GM19438 (cell line): ENCODE data around the gene CD3E.

ENCODE experiments used
- ATAC-seq: cut with Tn5 transposase; IDR thresholded peaks from one replicate; pipeline ENCODE4 v1.9.1; 2021; ENCODE audit warnings: low read depth; ENCODE audit not compliant: unreplicated experiment

The CD3E gene

DNA sequence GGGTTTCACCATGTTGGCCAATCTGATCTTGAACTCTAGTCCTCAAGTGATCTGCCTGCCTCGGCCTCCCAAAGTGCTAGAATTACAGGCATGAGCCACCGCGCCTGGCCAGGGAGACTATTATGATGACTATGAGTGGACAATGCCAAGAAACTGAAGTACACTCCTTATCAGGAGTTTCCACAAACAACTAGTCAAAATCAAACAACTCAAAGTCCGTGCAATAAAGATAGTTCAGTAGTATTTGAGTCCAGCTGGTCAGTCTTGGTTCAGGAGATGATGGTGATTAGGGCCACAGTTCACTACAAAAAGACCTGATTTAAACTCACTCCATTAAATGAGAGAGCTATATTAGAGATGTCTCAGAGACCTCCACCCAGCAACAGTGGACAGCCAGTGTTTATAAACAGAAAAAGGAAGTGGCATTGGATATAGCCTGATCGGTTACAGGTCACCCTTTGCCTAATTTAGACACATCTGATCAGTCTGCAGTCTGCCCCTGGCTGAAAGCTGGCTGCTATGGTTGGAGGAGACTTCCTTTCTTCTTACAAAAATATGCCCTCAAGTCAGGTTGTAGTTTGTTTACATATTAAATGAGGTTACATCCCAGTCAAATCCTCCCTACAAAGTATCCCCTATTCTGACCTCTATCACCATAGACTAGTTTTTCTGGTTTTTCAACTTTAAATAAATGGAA lies 17.0 kb downstream of the CD3E start:
- ATAC-seq, result no peak

DNA sequence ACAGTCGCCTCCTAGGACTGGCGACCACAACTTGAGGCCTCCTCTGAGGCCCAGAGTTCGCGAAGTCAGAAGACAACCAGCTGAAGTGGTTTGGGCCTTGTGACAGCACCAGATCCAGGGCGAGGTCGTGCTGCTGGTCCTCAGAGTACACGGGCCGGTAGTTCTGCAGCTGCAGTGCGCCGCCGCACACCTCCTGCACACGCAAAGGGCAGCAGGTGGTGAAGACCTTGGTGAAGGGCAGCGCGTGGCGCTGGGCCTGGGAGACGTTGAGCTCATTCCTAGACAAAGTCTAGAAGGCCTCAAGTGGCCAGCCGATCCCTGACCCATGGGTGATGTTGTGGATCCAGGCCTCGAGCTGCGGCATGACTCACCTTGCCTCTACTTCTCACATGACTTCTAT lies 18.2 kb downstream of the CD3E start:
- ATAC-seq, result no peak

DNA sequence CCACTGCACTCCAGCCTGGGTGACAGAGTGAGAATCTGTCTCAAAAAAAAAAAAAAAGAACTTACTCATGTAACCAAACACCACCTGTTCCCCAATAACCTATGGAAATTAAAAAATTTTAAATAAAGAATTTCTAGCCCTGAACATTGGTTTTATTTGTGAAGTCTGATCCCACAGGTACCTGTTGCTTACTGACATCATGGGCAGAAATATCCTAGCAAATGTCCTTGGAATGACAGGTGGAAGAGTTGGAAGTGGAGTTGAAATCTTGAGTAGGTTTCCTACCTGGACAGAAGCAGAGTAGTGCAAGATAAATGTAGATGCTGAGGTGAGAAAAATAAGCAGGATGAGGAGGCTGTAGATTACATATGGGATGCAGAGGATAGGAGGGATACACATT lies 20.8 kb downstream of the CD3E start:
- no peak for ATAC-seq

DNA sequence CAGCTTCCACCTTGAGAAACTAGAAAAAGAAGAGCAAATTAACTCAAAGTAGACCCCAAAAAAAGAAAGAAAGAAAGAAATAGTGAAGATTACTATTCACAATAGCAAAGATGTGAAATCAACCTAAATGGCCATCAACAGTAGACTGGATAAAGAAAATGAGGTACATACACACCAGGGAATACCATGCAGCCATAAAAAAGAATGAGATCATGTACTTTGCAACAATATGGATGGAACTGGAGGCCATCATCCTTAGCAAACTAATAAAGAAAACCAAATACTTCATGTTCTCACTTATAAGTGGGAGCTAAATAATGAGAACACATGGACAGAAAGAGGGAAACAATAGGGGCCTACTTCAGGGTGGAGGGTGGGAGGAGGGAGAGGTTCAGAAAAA lies 24.2 kb downstream of the CD3E start:
- ATAC-seq, result no peak

DNA sequence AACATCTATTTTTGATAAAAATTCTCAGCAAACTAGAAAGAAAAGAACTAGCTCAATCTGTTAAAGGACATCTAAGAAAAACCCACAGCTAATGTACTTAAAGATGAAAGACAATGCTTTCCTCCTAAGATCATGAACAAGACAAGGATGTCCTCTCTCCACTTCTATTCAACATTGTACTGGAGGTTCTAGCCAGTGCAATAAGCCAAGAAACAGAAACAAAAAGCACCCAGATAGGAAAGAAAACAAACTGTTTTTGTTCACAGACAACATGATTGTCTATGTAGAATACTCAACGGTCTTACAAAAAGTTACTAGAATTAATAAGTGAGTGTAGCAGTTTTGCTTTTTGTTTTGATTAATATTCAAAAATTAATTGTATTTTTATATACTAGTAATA lies 30.2 kb downstream of the CD3E start:
- no peak for ATAC-seq

DNA sequence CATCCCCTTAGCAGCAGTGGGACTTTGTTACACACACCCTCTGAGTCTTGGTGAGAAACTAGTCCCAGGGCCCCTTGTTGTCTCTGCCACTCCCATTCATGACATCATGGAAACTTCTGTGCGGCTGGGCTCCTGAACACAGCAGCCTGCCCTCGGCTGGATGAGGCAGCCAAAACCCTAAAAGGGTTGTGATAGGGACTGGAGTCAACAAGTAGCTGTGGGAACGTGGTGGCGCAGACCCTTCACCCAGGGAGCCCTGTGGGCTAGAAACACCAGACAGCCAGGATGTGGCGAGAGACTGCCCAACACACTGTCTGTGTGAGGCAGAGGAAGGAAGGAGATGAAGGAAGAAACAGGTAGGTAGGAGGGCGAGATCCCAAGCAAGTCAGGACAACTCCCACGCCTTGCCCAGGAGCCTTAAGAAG lies 34.1 kb downstream of the CD3E start:
- no peak for ATAC-seq

DNA sequence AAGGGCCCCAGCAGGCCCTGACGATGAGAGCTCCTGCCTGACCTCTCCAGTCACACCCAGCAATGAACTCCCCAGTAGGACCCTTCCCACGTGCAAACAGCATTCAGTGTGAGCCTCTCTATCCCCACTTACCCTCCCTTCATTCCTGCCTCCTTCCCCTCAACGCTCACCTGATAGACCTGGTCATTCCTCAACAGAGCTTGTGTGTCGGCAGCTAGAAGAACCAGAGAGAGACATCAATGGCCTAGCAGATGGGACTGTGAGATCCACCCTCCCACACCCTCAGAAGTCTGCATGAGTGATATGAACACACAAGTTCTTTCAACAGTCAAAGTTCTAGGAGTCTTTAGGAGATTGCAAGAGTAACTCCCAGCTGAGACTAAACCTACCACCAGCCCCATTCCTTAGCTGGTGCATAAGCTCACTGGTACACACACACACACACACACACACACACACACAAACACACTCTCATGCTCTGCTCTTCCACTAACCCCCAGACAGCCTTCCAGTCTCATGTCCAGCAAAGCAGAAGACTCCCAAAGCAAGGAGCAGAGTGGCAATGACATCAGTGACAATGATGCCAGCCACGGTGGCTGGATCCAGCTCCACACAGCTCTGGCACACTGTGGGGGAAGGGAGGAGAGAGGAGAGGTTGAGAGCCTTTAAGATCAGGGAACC lies 34.9 kb downstream of the CD3E start:
- no peak for ATAC-seq

DNA sequence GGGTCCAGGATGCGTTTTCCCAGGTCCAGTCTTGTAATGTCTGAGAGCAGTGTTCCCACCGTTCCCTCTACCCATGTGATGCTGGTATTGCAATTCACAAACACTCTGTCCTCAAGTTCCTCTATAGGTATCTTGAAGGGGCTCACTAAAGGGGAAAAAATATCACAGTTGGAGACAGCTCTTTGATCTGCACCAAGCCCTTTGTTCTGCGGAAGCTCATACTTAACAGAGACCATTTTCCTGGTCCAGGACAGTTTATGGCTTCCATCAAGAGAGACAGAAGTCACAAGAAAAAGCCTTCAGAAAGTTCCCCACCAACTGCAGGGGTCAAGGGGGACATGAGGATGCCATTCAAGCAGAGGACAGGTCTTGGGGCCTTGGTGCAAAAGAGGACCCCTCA lies 35.9 kb downstream of the CD3E start:
- no peak for ATAC-seq

DNA sequence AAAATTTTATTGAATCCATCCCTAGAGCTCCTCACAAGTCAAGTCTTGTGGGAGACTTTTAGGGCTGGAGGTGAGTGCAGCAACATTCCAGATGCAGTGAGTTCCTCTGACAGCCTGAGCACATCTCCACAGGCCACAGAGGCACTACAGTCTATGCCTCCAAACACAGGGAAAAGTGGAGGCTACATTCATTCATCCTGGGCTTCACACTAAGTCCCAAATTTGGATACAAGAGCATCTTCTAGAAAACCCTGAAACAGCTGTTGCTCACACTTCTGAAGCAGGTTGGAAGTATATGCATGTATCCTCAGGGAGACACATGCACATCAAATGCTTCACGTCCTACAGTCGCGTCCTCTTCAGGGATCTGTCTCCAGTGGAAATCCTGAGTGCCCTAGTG lies 36.7 kb downstream of the CD3E start:
- no peak for ATAC-seq

DNA sequence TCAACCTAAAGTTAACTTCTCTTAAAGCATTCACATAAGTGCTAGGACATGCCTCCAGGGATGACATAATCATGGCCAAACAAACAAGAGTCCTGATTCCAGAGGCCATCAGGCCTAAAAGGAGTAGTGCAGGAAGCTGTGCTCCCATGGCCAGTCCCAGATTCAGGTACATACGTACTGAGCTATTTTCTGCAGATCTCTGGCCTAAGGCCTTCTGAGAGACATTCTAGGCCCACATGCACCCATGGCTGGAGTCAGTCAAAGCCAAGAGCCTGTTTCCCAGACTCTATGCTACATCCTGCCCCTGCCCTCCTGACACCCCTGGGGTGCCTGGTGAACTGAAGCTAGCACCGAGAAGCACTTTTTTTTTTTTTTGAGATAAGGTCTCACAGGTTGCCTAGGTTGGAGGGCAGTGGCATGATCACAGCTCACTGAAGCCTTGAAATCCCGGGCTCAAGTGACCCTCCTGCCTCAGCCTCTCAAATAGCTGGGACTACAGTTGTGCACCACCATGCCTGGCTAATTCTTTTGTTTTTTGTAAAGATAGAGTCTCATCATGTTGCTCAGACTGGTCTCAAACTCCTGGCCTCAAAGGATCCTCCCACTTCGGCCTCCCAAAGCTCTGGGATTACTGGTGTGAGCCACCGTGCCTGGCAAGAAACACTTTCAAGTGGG lies 37.4 kb downstream of the CD3E start:
- ATAC-seq, result no peak

DNA sequence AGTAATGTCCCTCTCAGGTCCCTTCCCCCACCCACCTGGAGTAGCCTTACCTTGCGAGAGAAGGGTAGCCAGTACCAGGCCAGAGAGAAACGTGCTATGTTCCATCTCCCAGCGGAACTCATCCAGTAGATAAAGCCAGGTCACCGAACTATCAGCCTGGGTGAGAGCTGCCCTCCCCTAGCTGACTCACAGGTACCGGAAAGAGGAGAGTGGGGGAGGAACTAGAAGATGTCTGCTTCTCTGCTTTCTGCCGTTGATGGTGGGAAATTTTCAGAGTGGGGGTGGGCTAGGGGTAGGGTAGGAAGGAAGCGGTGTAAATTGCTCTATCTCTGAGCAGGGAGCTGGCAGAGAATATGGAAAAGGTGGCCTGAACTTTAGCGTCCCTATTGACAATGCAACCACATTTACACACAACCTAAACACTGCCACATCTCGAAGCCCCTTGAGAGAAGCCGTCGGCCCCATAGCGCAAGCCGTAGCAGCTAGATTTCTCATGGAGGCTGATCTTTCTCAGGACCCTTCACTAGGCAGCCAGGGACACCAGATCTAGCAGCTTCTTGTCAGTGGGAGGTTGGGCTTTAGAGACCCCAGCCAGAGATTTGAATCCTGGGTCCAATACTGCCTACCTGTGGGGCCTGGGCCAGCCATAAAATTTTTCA lies 38.1 kb downstream of the CD3E start, which contains the start of gene CD3D:
Gene CD3D, minus strand, starts transcription at position 203 of the 659 bp plus-strand sequence. Its CDS starts 98 bp downstream, at position 105.
- ATAC-seq, result no peak

DNA sequence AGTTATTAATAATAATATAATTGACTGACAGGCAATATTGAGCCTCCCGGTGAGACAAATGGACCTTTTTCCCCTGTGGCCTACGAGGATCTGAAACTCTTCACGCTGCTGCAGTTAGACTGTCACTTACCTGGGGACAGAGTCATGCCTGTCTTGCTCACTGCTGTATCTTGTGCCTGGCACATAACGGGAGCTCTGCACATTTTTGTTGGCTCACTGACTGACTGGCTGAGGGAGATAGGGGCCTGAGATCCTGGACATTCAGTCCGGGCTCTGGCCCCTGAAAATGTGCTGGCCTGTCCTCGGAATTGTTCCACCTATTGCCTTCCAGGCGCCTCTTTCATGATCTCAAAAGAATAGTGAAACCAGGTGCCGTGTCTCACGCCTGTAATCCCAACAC lies 38.7 kb downstream of the CD3E start:
- no peak for ATAC-seq

DNA sequence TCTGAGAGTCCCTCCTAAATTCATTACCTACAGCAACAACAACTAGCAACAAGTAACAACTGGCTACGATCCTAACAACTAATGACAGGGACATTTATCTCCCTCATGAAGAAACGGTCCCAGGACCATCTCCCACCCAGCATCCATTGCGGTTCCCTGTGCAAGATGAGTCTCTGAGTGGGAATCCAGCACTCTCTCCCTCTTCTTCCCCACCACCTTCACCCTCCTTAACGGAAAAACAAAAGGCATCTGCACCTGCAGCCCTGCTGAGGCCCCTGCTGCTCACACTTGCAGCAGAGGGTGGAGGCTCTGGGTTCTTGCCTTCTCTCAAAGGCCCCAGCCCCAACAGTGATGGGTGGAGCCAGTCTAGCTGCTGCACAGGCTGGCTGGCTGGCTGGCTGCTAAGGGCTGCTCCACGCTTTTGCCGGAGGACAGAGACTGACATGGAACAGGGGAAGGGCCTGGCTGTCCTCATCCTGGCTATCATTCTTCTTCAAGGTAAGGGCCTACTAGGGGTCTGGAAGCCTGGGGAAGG lies 39.5 kb downstream of the CD3E start, which contains the start of gene CD3G:
Gene CD3G, plus strand, starts transcription at position 364 of the 535 bp plus-strand sequence. Its CDS starts 80 bp downstream, at position 444.
- ATAC-seq, result no peak

DNA sequence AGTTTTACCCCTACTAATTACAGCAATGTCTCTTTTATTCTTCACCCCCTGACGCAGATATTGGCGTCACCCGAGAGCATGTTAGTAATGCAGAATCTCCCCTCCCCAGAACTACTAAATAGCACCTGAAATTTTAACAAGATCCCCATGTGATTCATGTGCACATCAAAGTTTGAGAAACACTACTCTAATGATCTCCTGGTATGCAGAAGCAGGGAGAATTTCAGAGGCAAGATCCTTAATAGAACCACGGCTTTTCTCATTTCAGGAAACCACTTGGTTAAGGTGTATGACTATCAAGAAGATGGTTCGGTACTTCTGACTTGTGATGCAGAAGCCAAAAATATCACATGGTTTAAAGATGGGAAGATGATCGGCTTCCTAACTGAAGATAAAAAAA lies 44.9 kb downstream of the CD3E start:
- no peak for ATAC-seq

DNA sequence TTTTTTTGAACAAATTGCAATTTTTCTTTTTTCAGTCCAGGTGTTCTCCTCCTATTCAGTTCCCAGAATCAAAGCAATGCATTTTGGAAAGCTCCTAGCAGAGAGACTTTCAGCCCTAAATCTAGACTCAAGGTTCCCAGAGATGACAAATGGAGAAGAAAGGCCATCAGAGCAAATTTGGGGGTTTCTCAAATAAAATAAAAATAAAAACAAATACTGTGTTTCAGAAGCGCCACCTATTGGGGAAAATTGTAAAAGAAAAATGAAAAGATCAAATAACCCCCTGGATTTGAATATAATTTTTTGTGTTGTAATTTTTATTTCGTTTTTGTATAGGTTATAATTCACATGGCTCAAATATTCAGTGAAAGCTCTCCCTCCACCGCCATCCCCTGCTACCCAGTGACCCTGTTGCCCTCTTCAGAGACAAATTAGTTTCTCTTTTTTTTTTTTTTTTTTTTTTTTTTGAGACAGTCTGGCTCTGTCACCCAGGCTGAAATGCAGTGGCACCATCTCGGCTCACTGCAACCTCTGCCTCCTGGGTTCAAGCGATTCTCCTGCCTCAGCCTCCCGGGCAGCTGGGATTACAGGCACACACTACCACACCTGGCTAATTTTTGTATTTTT lies 48.7 kb downstream of the CD3E start:
- no peak for ATAC-seq

DNA sequence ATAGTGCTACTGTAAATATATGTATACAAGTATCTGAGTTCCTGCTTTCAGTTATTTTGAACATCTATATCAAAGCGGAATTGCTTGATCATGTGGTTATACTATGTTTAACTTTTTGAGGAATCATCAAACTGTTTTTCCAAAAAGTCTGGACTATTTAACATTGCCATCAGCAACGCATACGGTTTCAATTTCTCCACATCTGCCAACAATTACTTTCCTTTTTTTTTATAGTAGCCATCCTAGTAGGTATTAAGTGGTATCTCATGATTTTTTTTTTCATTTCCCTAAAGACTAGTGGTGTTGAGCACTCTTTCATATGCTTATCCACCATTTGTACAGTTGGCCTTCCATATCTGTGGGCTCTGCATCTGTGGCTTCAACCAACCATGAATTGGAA lies 53.5 kb downstream of the CD3E start:
- no peak for ATAC-seq

DNA sequence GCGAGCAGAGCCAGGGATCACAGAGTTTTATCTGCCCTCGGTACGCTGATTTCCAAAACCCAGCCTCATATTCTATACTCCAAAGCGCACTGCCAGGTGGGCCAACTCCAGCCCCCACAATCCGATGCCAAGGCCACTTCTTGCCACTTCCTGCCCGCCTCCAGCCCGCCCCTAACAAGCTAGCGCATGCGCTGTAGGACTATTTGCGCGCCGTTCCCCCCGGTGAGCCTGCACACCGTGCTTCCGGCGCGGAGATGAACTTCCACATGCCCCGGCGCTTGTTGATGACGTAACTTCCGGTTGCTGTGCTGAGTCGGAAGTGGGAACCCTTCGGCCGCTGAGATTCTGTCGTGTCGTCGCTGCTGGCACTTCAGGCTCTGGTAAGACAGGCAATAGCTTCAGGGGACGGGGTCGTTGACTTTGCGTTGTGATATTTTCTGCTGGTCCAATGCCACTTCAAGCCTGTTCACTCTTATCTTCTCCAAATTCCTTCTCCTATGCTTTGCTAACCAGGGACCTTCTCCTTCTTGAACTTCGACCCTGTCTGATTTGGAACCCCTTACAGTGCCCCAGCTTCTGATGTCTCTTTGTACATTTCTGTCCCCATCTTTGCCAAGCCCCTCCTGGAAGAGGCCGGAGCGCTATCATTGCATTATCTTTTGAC lies 54.9 kb downstream of the CD3E start, which contains the start of gene UBE4A:
Gene UBE4A, plus strand, starts transcription at position 306 of the 664 bp plus-strand sequence. CDS start 5,481 bp downstream, outside the sequence.
- ATAC-seq, result peak; percentile 93

DNA sequence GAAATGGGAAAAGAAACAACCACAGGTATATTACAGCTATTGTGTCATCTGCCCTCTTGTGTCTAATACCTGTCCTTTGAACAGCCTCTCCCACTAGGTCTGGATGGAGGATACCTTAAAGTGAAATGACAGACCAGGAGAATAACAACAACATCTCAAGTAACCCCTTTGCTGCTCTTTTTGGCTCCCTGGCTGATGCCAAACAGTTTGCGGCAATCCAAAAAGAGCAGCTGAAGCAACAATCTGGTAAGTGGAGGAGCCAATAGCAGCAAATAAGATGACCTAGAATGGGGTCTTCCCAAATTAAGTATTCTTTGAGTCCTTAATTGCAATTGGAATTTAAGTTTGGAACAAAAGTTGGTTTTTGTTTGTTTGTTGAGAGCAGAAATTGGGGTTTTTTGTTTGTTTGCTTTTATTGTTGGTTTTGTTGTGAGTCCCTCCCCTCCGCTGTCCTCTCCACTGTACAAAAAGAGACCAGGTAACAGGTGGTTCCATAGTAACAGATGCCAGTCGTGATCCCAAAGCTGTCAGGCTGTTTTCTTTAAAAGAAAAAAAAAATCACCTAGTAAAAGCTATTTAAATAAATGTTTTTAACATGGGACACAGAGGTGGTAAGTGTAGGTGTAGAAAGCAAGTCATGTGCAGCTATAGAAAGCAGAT lies 60.6 kb downstream of the CD3E start:
- ATAC-seq, result no peak
